ENCODE measurements around the gene WASF2. TPM values are rescaled to one million over a fixed set of nuclear protein-coding genes. Genes with fewer than 3 reads are reported as not detected.

WASF2 gene
- total RNA-seq, 1 experiment from 2014 or later: 134 TPM

DNA sequence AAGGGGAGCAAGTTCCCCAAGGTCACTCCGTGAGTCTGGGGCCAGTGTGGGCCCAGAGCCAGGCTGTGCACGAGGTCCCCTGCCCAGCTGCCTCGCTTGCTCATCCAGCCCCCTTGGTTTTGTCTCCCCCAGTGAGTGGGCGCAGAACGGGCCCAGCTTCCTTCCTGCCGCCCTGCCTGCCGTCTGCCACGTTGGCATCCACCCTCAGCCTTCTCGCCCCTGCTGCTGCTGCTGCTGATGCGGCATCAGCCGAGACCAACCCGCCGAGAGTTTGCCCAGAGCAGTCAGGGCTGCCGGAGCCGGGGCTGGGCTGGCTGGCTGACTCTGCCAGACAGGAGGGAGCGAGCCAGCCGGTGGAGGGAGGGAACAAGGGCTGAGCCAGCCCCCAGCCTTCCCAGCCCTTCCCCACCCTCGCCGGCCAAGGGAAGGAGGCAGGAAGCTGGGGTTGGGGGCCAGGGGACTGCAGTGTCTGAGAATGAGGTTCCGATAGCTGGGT is 31.4 kb upstream of the WASF2 start:
- BruUV-seq (replicated peaks): no TSS peak
- H3K9me3 ChIP-seq (ENCODE audit: insufficient read depth, low read depth): no peaks in the 10 kb centered on the region
- no peaks in the 10 kb centered on the region for H4K20me1 ChIP-seq (ENCODE audit: insufficient read depth)
- no peaks in the 10 kb centered on the region for H3K27me3 ChIP-seq (ENCODE audit: insufficient read depth, low read depth)
- H3K9me2 ChIP-seq (ENCODE audit: insufficient read depth): no peaks in the 10 kb centered on the region
- H3K4me1 ChIP-seq (replicated peaks; ENCODE audit: insufficient read depth): peaks cover 21% of the 10 kb centered on the region
- no peak overlapping the region for H3K4me3 ChIP-seq
- peaks cover 4% of the 10 kb centered on the region; the same call in 1 of the 2 replicates for H3F3A ChIP-seq (ENCODE audit: insufficient read depth, low read depth)
- no peak overlapping the region for H3K27ac ChIP-seq
- no peak overlapping the region for H3K4me2 ChIP-seq
- POLR2A ChIA-PET (ENCODE audit: unreplicated experiment): no interaction called here
- no peak for TF ChIP-seq EZH2 (IDR thresholded peaks at IDR 0.05; ENCODE audit: low read depth)
- no peak for TF ChIP-seq CTCF (conservative IDR thresholded peaks at IDR 0.05)
- no peaks in the 10 kb centered on the region for H3K79me2 ChIP-seq (ENCODE audit: low read depth)
- no peak overlapping the region for H2AFZ ChIP-seq
- intact Hi-C loops (cut with micrococcal nuclease; ENCODE audit: unreplicated experiment): no loop called here
- H3K36me3 ChIP-seq (ENCODE audit: low read depth): no peaks in the 10 kb centered on the region
- CTCF ChIA-PET: no interaction called here
- no peak for DNase-seq

DNA sequence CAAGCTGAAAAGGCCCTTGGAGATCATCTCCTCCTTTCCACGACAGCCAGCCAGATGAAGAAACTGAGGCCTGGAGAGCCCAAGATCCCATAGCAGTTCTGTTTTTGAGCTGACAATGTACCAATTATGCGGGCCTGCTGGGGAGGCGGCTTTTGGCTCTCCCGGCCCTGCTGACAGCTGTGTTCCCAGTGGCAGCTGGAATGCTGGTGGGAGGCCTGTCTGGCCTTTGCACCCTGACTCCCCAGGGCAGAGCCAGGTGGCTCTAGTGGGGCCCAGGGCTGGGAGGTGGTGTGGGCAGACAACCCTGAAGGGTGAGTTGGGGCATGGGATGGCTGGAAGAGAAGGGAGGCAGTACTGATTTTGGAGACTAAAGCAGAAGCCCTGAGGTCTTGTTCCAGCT is 30.7 kb upstream of the WASF2 start:
- TF ChIP-seq CTCF (conservative IDR thresholded peaks at IDR 0.05) (no peak), EZH2 (IDR thresholded peaks at IDR 0.05; ENCODE audit: low read depth) (no peak)
- H3K4me1 ChIP-seq (replicated peaks; ENCODE audit: insufficient read depth): peaks cover 21% of the 10 kb centered on the region
- POLR2A ChIA-PET (ENCODE audit: unreplicated experiment): interaction anchor here (0.6 kb wide), 1 partner anchor 19 kb away, joined by 3 read pairs; no protein-coding TSS in a partner anchor
- no peaks in the 10 kb centered on the region for H3K79me2 ChIP-seq (ENCODE audit: low read depth)
- intact Hi-C loops (cut with micrococcal nuclease; ENCODE audit: unreplicated experiment): no loop called here
- no peak overlapping the region for H3K4me2 ChIP-seq
- H3K4me3 ChIP-seq: no peak overlapping the region
- no peak overlapping the region for H3K27ac ChIP-seq
- DNase-seq: no peak
- CTCF ChIA-PET: no interaction called here
- no peaks in the 10 kb centered on the region for H3K9me2 ChIP-seq (ENCODE audit: insufficient read depth)
- no TSS peak for BruUV-seq (replicated peaks)
- H2AFZ ChIP-seq: no peak overlapping the region
- H4K20me1 ChIP-seq (ENCODE audit: insufficient read depth): no peaks in the 10 kb centered on the region
- H3K36me3 ChIP-seq (ENCODE audit: low read depth): no peaks in the 10 kb centered on the region
- peaks cover 4% of the 10 kb centered on the region; the same call in 1 of the 2 replicates for H3F3A ChIP-seq (ENCODE audit: insufficient read depth, low read depth)
- no peaks in the 10 kb centered on the region for H3K9me3 ChIP-seq (ENCODE audit: insufficient read depth, low read depth)
- no peaks in the 10 kb centered on the region for H3K27me3 ChIP-seq (ENCODE audit: insufficient read depth, low read depth)

- H3K9me3 ChIP-seq (ENCODE audit: insufficient read depth, low read depth): no peaks in the 10 kb centered on the region
- no peak overlapping the region for H3K4me2 ChIP-seq
- H3K4me3 ChIP-seq: no peak overlapping the region
- intact Hi-C loops (cut with micrococcal nuclease; ENCODE audit: unreplicated experiment): no loop called here
- H3K27me3 ChIP-seq (ENCODE audit: insufficient read depth, low read depth): no peaks in the 10 kb centered on the region
- no peaks in the 10 kb centered on the region for H4K20me1 ChIP-seq (ENCODE audit: insufficient read depth)
- ChIA-PET POLR2A (ENCODE audit: unreplicated experiment) (interaction anchor here (0.6 kb wide), 1 partner anchor 20 kb away, joined by 3 read pairs; no protein-coding TSS in a partner anchor), CTCF (no interaction called here)
- BruUV-seq (replicated peaks): no TSS peak
- no peaks in the 10 kb centered on the region for H3K79me2 ChIP-seq (ENCODE audit: low read depth)
- H3K27ac ChIP-seq: no peak overlapping the region
- no peaks in the 10 kb centered on the region for H3K36me3 ChIP-seq (ENCODE audit: low read depth)
- H3K4me1 ChIP-seq (replicated peaks; ENCODE audit: insufficient read depth): peaks cover 21% of the 10 kb centered on the region
- TF ChIP-seq EZH2 (IDR thresholded peaks at IDR 0.05; ENCODE audit: low read depth): no peak
- no peak for TF ChIP-seq CTCF (conservative IDR thresholded peaks at IDR 0.05)
- no peaks in the 10 kb centered on the region; the same call in 1 of the 2 replicates for H3F3A ChIP-seq (ENCODE audit: insufficient read depth, low read depth)
- no peak for DNase-seq
- no peak overlapping the region for H2AFZ ChIP-seq
- H3K9me2 ChIP-seq (ENCODE audit: insufficient read depth): no peaks in the 10 kb centered on the region
Observed at GRCh38 chr1:27519331-27520258, 29.6 kb upstream of the WASF2 start.

Data from PC-9 (cell line).